CD4-positive, alpha-beta T cell treated with Interleukin-6 for 4 hours (primary cell): ENCODE measurements around the gene SNX6.
A peak's percentile ranks its signal among the peaks of the same experiment; 100 is the strongest.
"Not testable (repeated sequence)": the region's sequence is repeated elsewhere in the genome, so short reads cannot be mapped to it uniquely, and the experiment has no call there.

ENCODE experiments used
- DNase-seq: peaks from one replicate; pipeline ENCODE4 v3.0.0-alpha.2; 2020; ENCODE audit warnings: mixed read lengths

SNX6 gene

DNA sequence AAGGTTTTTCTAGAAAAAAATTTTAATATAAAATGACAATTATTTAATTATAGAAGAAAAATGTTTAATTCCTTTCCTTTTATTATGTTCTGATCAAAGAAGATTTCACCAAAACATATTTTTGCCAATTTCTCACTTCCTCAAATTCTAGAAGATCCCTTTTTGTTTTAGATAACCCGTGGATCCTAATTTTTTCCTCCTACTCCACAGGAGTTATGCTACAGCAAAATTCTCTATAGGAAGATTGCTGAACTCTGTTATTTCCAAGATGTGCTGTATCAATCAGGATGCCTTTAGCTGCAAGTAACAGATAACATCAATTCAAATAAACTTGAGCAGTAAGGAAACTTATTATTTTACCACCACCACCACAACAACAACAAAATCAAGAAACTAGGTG, 3.8 kb upstream of the SNX6 start:
- no peak for DNase-seq

DNA sequence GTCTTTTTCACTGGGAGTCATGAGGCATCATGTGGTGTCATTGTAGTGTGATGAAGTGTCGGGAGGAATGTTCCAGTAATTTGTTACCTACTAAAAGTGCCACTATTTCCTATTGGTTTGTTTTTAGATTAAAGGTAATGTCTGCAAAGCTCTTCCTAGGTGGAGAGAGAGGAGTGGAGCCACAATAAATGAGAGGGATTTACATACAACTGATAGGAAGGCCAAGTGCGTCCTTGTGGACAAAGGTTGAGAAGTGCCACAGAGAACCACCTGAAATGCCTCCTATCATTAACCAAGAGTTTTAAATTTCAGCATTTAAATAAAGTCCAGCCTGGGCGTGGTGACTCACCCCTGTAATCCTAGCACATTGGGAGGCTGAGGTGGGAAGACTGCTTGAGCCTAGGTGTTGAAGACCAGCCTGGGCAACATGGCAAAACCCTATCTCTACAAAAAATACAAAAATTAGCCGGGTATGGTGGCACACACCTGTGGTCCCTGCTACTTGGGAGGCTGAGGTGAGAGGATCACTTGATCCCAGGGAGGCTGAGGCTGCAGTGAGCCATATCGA, 2.5 kb upstream of the SNX6 start:
- no peak for DNase-seq

DNA sequence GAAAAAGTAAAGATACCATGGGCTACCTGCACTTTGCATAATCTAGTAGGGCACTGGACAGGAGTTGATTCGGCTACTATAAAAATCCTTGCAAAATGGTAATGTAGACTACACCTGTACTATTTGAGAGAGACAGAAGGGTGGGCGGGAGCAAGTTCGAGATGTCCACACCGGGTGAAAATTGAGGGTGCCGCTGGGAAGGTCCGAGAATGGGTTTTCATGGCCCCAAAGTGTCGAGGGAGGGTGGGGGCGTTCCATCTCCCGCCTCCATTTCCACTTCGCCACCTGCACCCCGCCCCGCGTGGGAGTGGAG, 648 bp downstream of the SNX6 start:
- DNase-seq, result no peak

DNA sequence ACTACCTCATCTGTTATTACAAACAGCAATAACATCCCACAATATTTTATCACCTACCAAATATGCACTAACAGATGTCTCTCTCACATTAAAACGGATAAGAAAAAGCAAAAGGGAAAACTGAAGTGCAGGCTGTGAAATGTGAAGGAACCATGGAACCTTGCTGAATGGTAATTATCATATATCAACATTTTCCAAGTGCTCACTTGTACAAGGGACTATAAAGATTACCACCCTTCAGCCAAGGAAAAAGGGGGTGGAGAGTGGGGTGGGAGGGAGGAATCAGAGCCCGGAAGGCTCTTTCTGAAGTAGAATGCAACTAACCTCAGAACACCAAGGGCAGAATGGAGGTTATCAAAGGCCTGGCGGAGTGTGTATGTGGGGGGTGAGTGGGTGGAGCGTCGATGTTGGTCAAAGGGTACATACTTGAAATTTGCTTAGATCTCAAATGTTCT, 1.2 kb downstream of the SNX6 start:
- DNase-seq, result peak; percentile 39

DNA sequence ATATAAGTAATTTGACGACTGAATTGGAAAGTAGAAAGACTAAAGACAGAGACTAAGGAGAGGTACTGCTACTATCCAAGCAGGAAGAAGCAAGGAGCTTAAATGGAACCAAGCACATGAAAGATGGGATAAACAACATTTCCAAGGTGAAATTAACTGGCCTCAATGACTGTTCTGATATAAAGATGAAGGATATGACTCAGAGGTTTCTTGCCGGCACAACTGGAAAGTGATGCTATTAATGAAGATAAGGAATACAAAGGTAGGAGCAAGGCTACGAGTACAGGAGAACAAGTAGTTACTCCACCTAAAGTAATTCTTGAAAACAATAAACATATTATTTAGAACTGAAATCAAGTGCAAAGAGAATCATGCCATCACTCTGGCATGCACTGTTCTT, 6.4 kb downstream of the SNX6 start:
- DNase-seq, result no peak

DNA sequence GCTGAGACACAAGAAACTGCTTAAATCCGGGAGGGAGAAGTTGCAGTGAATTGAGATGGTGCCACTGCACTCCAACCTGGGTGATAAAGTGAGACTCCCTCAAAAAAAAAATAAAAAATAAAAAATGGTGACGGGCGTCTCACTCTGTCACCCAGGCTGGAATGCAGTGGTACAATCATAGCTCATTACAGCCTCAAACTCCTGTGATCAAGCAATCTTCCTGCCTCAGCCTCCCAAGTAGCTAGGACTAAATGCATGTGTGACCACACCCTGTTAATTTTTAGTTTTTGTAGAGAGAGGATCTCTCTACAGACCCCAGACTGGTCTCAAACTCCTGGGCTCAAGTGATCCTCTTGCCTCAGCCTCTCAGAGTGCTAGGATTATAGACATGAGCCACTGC, 9.1 kb downstream of the SNX6 start:
- no peak for DNase-seq

DNA sequence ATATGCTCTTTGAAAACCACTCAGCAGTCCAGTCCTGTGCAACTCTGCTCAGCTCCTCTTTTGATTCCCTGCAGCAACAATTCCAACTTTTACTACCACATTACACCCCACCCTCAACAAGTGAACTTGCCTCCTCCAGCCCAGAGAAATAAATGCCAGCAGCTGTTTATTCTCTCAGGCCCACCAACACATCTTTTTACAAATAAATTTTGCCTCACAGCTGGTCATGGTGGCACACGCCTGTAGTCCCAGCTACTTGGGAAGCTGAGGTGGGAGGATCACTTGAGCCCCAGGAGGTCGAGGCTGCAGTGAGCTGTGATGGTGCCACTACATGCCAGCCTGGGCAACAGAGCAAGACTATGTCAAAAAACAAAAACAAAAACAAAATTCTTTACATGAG, 9.8 kb downstream of the SNX6 start:
- no peak for DNase-seq

DNA sequence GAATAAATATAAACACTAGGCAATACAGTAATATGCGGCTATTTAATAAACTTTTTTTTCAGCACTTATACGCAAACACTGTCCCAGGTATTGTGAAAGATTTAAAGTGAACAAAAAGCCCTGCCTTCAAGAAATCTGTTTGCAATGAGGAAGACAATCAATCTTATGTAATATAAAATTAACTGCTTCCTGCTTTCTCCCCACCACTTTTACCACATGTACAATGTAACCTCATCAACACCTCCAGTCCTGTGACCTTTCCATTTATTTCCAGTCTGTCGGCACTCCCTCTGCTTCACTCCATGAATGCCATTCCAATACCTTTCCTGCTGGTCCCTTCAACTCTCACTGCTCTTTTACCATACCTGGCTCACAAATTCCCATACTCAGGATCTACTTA, 10.5 kb downstream of the SNX6 start:
- no peak for DNase-seq

DNA sequence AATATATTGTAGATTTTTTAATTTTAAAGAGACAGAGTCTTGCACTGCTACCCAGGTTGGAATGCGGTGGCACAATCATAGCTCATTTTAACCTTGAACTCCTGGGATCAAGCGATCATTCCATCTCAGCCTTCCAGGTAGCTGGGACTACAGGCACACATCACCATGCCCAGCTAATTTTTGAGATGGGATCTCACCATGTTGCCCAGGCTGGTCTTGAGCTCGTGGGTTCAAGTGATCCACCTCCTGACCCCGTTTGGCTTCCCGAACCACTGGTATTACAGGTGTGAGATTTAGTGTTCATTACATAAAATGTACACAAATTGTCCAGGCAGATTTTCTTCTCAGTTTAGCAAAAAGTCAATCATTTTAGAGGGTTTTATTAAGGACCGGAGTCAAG, 13.6 kb downstream of the SNX6 start:
- DNase-seq, result no peak

DNA sequence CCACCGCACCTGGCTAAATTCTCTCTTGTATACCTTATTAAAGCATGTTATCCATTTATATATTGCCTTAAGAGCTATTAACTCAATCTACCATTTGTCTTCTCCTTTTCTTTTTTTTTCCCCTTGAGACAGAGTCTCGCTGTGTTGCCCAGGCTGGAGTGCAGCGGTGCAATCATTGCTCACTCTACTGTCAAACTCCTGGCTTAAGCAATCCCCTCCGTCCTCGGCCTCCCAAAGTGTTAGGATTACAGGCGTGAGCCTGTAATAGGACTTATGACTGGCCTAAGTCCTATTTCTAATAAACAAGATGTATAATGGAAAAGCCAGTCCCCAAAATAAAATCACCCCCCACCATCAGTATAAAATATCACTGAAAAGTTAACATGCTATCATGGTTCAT, 14.4 kb downstream of the SNX6 start:
- DNase-seq, result no peak

DNA sequence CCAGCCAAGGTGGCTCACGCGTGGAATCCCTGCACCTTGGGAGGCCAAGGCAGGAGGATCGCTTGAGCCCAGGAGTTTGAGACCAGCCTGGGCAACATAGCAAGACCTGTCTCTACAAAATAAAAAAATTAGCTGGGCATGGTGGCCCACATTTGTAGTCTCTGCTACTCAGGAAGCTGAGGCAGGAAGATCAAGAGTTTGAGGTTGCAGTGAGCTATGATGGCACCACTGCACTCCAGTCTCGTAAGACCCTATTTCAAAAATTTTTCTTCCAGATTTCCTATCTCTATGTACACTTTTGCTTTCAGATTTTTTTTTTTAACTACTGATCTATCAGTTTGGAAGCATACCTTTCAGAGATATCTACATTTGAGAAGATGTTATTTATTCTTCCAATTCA, 15.3 kb downstream of the SNX6 start:
- DNase-seq, result peak; percentile 6

DNA sequence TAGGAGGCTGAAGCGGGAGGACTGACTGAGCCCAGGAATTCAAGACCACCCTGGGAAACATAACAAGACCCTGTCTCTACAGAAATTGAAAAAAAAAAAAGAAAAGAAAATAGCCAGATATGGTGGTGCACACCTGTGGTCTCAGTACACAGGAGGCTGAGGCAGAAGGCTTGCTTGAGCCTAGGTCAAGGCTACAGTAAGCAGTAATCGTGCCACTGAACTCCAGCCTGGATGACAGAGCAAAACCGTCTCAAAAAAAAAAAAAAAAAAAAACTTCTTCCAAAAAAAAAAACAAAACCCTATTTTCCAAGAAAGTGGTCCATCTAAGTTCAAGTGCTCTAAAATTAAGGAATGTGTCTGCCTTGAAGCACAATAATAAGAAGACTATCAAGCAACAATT, 19.8 kb downstream of the SNX6 start:
- no peak for DNase-seq

DNA sequence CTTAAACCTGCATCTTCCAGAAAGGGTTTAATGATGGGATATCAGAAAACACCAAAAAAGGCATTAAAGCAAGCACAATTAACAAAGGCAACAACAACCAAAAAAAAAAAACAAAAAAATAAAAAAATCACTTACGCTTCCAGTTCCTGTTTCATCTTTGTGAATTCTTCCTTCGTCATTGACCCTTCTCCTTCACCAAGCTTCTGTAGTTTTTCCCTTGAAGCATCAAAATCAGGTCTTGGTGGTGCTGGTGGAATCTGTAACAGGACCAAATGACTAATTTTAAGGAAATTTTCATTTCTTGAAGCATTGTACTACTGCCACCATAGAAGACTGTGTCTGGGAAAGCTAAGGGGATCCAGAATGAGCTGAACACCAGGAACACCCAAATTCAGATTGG, 24.5 kb downstream of the SNX6 start:
- no peak for DNase-seq

DNA sequence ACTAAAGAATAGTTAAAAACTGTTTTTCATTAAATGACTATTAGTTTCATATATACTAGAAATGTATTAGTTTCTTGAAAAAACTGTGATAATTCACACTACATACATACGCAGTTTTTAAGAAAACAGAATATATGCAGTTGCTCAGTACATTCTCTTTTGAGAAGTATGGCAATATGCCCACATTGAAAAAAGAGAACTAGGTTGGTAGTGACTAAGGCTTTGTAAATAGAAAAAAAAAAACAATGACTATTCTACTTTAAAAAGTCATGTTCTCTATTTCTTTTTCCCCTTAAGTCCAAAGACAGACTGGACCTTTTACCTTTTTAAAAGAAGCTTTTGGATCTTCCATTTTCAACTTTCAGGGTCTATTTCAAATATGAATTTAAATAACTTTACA, 25.0 kb downstream of the SNX6 start:
- no peak for DNase-seq

DNA sequence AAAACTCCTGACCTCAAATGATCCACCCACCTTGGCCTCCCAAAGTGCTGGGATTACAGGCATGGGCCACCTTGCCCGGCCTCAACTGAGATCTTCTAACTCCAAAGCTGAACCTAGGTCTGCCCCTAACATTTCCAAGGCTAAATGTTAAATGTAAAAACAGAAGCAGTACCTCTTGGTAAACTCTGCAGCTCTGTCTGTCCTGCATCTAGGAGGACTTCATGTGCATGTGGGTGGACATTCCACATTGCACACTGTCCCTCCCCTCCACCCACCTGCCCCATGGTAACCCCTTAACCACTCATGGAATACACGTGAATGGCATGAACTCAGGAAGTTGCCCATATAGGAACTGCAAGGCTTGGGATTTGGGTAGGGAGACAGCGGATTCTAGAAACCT, 33.1 kb downstream of the SNX6 start:
- DNase-seq, result no peak

DNA sequence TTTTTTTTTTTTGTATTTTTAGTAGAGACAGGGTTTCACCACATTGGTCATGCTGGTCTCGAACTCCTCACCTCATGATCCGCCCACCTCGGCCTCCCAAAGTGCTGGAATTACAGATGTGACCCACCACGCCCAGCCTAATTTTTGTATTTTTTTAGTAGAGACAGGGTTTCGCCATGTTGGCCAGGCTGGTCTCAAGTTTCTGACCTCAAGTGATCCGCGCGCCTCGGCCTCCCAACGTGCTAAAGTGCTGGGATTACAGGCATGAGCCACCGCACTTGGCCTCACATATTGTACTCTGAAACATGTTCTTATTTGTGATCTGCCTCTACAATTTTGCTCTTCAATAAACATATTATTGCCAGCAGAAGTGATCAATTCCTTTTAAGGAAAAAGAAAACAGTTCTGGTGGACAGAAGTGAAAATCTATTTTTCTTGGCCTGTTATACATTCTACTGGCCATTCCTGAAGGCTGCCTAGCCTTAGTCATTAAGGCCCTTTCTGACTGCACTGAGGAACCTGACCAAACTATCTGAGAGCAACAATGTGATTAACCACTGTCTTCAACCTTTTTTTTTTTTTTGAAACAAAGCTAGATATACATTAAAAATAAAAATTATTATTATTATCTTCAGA, 36.1 kb downstream of the SNX6 start:
- no peak for DNase-seq

DNA sequence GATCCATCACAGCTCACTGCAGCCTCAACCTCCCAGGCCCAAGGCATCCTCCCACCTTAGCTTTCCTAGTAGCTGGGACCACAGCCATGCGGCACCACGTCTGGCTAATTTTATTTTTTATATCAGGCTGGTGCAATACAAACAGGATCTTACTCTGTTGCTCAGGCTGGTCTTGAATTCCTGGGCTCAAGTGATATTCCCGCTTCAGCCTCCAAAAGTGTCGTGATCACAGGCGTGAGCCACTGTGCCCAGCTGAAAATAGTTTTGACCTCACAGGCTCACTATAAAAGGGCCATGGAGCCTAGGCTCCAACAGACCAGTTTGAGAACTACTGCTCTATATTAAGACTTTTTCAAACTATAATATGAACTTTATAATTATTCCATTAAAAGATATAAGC, 37.3 kb downstream of the SNX6 start:
- no peak for DNase-seq

DNA sequence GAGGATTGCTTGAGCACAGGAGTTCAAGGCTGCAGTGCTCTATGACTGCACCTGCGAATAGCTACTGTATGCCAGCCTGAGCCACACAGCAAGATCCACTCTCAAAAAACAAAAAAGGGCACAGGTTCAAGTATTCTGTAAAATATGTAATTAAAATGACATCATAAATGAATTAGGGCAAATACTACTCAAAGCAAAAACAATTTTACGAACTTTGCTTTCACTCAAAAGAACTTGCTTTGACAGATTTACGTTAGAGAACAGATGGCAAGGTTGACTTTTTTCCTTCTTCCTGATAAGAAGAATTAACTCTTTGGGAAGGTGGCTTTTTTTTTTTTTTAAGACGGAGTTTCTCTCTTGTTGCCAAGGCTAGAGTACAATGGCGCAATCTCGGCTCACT, 46.4 kb downstream of the SNX6 start:
- DNase-seq, result no peak

DNA sequence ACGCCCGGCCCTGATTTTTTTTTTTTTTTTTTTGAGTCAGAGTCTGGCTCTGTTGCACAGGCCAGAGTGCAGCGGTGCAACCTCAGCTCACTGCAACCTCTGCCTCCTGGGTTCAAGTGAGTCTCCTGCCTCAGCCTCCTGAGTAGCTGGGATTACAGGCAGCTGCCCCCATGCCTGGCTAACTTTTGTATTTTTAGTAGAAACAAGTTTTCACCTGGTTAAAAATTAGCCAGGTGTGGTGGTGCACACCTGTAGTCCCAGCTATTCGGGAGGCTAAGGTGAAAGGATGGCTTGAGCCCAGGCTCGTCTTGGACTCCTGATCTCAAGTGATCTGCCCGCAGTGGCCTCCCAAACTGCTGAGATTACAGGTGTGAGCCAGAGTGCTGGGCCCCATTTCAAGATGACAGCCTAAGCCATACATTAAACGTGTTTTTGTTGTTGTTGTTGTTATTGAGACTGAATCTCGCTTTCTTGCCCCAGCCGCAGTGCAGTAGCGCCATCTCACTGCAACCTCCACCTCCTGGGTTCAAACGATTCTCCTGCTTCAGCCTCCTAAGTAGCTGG, 47.7 kb downstream of the SNX6 start:
- DNase-seq, result no peak

DNA sequence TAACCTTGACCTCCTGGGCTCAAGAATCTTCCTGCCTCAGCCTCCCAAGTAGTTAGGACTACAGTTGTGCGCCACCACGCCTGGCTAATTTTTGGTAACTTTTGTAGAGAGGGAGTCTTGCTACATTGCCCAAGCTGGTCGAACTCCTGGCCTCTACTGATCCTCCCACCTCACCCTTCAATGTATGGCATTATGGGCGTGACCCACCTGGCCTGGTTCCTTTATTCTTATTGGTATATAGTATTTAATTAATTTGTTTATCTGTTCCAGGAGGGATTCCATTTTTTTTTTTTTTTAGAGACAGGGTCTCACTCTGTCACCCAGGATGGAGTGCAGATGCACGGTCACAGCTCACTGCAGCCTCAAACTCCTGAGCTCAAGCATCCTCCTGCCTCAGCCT, 49.6 kb downstream of the SNX6 start:
- no peak for DNase-seq

DNA sequence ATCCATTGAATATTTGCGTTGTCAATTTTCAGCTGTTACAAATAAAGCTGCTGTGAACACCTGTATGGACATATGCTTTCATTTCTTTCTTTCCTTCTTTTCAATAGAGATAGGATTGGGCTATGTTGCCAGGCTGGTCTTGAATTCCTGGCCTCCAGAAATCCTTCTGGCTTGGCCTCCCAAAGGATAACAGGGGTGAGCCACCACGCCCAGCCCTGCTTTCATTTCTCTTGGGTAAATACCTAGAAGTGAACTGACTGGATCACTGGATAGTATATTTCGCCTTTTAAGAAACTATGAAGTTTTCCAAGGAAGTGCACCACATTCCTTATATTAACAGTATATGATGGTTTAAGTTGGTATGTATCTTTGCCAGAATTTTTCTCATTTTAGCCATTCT, 58.2 kb downstream of the SNX6 start:
- DNase-seq, result no peak

DNA sequence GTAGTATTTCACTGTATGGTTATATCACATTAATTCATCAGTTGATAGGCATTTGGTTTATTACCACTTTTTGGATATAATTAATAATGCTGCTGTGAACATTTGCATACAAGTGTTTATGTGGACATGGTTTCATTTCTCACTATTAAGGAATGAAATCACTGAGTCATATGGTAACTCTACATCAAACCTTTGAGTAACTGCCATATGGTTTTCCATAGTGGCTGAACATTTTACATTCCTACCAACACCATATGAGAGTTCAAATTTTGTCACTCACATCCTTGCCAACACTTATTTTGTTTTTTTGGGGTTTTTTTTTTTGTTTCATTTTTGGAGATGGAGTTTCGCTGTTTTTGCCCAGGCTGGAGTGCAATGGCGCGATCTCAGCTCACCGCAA, 60.2 kb downstream of the SNX6 start:
- no peak for DNase-seq

DNA sequence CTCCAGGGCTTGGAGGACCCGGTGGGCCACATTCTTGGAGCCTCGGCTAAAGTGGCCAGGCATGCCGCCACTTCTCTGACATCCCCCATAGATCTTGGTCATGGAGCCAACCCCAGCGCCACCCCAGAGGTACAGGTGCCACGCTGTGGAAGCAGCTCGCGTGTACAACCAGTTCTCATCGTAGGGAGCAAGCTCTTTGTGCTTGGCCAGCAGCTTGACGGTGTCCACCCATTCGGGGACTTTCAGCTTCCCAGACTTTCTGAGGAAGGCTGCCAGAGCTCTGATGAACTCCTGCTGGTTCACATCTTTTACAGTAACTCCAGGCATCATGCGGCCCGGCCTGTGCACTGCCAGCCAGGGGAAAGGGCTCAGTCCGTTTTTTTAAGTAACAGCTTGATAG, 61.1 kb downstream of the SNX6 start:
- no peak for DNase-seq

DNA sequence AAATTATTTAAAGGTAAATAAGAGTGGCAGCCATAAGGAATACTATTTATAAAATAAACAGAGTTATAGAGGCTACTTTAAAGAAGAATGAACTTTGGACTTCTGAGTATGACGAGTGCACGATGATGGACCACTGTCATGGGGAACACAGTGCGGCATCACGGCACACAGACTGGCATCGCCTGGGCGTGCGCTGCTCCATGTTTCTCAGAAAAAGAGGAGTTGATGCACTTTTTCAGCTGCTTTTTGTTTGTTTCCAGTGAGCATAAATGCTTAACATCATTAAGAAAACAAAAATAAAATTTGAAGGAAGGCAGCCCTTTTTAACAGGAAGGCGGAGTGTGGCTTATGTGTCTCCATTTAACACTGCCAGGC, 67.2 kb downstream of the SNX6 start:
- DNase-seq, result no peak

DNA sequence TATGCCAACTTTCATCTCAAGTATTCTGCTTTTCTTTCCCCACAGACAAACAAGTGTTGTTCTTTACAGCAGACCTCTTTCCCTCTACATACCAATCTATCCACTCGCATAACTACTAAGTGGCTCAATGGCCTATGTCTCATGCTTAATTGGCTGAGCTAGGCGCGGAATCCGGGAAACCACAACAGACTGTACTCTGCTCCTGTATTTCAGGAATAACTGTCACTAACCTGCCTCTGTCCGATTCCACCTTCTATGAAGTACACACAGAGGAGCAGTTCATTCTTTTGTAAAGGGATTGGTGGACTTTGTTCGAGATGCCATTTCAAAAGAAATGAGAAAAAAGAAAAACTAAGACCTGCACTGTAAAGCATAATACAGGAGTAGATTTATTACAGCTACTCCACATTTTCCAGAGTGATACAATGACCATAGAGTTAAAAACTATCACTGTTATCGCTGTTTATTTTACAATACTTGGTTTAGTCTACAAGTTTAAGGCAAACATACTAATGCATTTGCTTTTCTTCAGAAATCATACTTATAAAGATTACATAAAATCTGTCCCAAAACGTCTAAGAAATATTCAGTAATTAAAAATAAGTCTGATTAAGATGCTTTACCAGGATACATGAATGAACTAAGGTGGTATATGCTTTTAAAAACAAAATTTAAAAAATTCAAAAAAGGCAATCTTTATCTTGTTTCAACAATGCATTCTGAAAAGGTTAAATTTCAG, 67.7 kb downstream of the SNX6 start:
- not testable (repeated sequence) for DNase-seq
